ENCODE data around the gene SLC5A1. TPM values are rescaled to one million over a fixed set of nuclear protein-coding genes. Genes with fewer than 3 reads are reported as not detected.

SLC5A1 gene
- total and polyA plus RNA-seq, 9 of the 15 experiments (the other 6 are each of a cell fraction or from before 2014, with no cell fraction given): not detected

- TF ChIP-seq, protein P1, sequence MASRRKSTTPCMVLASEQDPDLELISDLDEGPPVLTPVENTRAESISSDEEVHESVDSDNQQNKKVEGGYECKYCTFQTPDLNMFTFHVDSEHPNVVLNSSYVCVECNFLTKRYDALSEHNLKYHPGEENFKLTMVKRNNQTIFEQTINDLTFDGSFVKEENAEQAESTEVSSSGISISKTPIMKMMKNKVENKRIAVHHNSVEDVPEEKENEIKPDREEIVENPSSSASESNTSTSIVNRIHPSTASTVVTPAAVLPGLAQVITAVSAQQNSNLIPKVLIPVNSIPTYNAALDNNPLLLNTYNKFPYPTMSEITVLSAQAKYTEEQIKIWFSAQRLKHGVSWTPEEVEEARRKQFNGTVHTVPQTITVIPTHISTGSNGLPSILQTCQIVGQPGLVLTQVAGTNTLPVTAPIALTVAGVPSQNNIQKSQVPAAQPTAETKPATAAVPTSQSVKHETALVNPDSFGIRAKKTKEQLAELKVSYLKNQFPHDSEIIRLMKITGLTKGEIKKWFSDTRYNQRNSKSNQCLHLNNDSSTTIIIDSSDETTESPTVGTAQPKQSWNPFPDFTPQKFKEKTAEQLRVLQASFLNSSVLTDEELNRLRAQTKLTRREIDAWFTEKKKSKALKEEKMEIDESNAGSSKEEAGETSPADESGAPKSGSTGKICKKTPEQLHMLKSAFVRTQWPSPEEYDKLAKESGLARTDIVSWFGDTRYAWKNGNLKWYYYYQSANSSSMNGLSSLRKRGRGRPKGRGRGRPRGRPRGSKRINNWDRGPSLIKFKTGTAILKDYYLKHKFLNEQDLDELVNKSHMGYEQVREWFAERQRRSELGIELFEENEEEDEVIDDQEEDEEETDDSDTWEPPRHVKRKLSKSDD (conservative IDR thresholded peaks at IDR 0.05; ENCODE audit: low read length): no peak
- no peak for TF ChIP-seq RBM25 (IDR thresholded peaks at IDR 0.05; ENCODE audit: low read depth, low read length, severe bottlenecking)
- TF ChIP-seq, protein P2, sequence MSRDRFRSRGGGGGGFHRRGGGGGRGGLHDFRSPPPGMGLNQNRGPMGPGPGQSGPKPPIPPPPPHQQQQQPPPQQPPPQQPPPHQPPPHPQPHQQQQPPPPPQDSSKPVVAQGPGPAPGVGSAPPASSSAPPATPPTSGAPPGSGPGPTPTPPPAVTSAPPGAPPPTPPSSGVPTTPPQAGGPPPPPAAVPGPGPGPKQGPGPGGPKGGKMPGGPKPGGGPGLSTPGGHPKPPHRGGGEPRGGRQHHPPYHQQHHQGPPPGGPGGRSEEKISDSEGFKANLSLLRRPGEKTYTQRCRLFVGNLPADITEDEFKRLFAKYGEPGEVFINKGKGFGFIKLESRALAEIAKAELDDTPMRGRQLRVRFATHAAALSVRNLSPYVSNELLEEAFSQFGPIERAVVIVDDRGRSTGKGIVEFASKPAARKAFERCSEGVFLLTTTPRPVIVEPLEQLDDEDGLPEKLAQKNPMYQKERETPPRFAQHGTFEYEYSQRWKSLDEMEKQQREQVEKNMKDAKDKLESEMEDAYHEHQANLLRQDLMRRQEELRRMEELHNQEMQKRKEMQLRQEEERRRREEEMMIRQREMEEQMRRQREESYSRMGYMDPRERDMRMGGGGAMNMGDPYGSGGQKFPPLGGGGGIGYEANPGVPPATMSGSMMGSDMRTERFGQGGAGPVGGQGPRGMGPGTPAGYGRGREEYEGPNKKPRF (IDR thresholded peaks at IDR 0.05; ENCODE audit: low read depth, low read length): no peak
- TF ChIP-seq JUN (IDR thresholded peaks at IDR 0.05; ENCODE audit: borderline replicate concordance, low read depth, low read length): no peak
- TF ChIP-seq JUN (CRISPR knock-in tag; IDR thresholded peaks at IDR 0.05; ENCODE audit: borderline replicate concordance): no peak
- TF ChIP-seq, protein P3, sequence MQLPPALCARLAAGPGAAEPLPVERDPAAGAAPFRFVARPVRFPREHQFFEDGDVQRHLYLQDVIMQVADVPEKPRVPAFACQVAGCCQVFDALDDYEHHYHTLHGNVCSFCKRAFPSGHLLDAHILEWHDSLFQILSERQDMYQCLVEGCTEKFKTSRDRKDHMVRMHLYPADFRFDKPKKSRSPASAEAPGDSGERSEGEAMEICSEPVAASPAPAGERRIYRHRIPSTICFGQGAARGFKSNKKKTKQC (CRISPR knock-in tag; IDR thresholded peaks at IDR 0.05): no peak
- TF ChIP-seq ZNF518B (CRISPR knock-in tag; IDR thresholded peaks at IDR 0.05): no peak
- no peak for TF ChIP-seq CBX5 (IDR thresholded peaks at IDR 0.05; ENCODE audit: borderline replicate concordance, low read depth)
- no peak for TF ChIP-seq ZNF696 (CRISPR knock-in tag; conservative IDR thresholded peaks at IDR 0.05)
- no peak for TF ChIP-seq SMAD2 (IDR thresholded peaks at IDR 0.05; ENCODE audit: low read depth, low read length)
- TF ChIP-seq RBFOX2 (IDR thresholded peaks at IDR 0.05; ENCODE audit: low read depth, low read length): no peak
- no peak for TF ChIP-seq NFATC3 (IDR thresholded peaks at IDR 0.05)
- no peak for TF ChIP-seq TCF3 (CRISPR knock-in tag; IDR thresholded peaks at IDR 0.05)
Observed at GRCh38 chr22:32016081-32016480, 27.0 kb upstream of the SLC5A1 start.

More at GRCh38 chr22:32016081-32016480, 27.0 kb upstream of the SLC5A1 start:
- no TSS peak for BruUV-seq (replicated peaks)
- CTCF ChIA-PET (ENCODE audit: low intra/inter-chr PET ratio): no interaction called here
- POLR2A ChIA-PET: no interaction called here
- H3K4me3 ChIP-seq: no peak overlapping the region
- no peaks in the 10 kb centered on the region for H3K4me1 ChIP-seq (replicated peaks in 1 of 2; ENCODE audit: control insufficient read depth in 2 of 2, insufficient read depth in 2 of 2, low read length in 2 of 2)
- ATAC-seq (no peak), DNase-seq (ENCODE audit: extremely low read depth in 1 of 4, low spot score in 3 of 4) (no peak), FAIRE-seq (no peak)
- no peak overlapping the region for H2AFZ ChIP-seq (ENCODE audit: low read depth, low read length)
- H3K9me1 ChIP-seq (ENCODE audit: control insufficient read depth, insufficient read depth, low read length): no peaks in the 10 kb centered on the region
- whole genome bisulfite sequencing (ENCODE audit: insufficient coverage, low coverage, missing lambda C conversion rate): 2% methylated on average over 5 of the region's 5 CpGs
- no peaks in the 10 kb centered on the region for H3K27me3 ChIP-seq (ENCODE audit: control insufficient read depth in 2 of 2, insufficient read depth in 2 of 2, low read length in 2 of 2)
- intact Hi-C loops (cut with micrococcal nuclease) (no loop called here), in situ Hi-C loops (cut with MboI) (no loop called here)
- no peaks in the 10 kb centered on the region for H3K79me2 ChIP-seq (ENCODE audit: control insufficient read depth, insufficient read depth, low read length)
- H3K9me3 ChIP-seq (replicated peaks; ENCODE audit: control insufficient read depth, insufficient read depth, low read depth, low read length): no peaks in the 10 kb centered on the region
- H3K4me2 ChIP-seq (ENCODE audit: insufficient read depth, low read length): no peak overlapping the region
- no peaks in the 10 kb centered on the region for H3K36me3 ChIP-seq (ENCODE audit: control insufficient read depth, insufficient read depth, low read length)
- no peak overlapping the region for H3K9ac ChIP-seq (ENCODE audit: insufficient read depth in 1 of 2, low read depth in 2 of 2, low read length in 2 of 2)
- H3K27ac ChIP-seq (ENCODE audit: extremely low read depth, low read depth, low read length): no peak overlapping the region
- no peaks in the 10 kb centered on the region for H4K20me1 ChIP-seq (replicated peaks; ENCODE audit: control insufficient read depth, insufficient read depth, low read length)

All from K562 (cell line).